SK-N-MC (cell line): ENCODE results near the gene PTGIS.

Experiments
- EZH2 ChIP-seq: fragments of 200-600 bp; sonication (generic); IDR thresholded peaks from one replicate; pipeline ENCODE4 v1.6.1; 2017; ENCODE audit warnings: antibody characterized with exemption
- FOXP2 ChIP-seq: optimal IDR thresholded peaks from 2 replicates; pipeline ENCODE3; 2011; ENCODE audit warnings: mild to moderate bottlenecking, moderate library complexity; ENCODE audit not compliant: insufficient read depth; ENCODE audit errors: extremely low read length, control extremely low read depth
- POLR2AphosphoS5 ChIP-seq: IDR thresholded peaks from 2 replicates; pipeline ENCODE4 v1.6.1; 2012; ENCODE audit warnings: mild to moderate bottlenecking, low read depth, low read length, borderline replicate concordance

GRCh38 chr20:49549801-49550551 is 18.0 kb downstream of the PTGIS start:
- TF ChIP-seq EZH2 (no peak), POLR2AphosphoS5 (no peak), FOXP2 (no peak)
